Right renal cortex interstitium (tissue), 3 donors: ENCODE measurements around the gene PLCL2. TPM values are rescaled to one million over a fixed set of nuclear protein-coding genes. Genes with fewer than 3 reads are reported as not detected.

Experiments used
- DNase-seq, 3 donors: peaks; one replicate each; pipeline ENCODE4 v3.0.0-alpha.2; 2013; ENCODE audit warnings: low read depth in 3 of 3, low spot score in 2 of 3
- polyA plus RNA-seq, 3 donors: library from polyadenylated mRNA; unstranded; fragments of 120-200 nt; gene quantifications; one replicate each; pipeline ENCODE4 v1.2.1, GENCODE V29; 2013; ENCODE audit not compliant: insufficient read length in 3 of 3

The PLCL2 gene
- polyA plus RNA-seq, 3 donors = 16.0 to 16.6 (median 16.6) TPM

GRCh38 chr3:17137321-17137826, 252.6 kb downstream of the PLCL2 start:
- no peak for DNase-seq

- no peak for DNase-seq
These were observed 253.7 kb downstream of the PLCL2 start for GRCh38 chr3:17138246-17139039.
